Mucosa of descending colon (tissue), 3 donors: ENCODE measurements around the gene USE1. TPM values are rescaled to one million over a fixed set of nuclear protein-coding genes. Genes with fewer than 3 reads are reported as not detected.
"Not testable (repeated sequence)": the region's sequence is repeated elsewhere in the genome, so short reads cannot be mapped to it uniquely, and the experiment has no call there.

Experiments
- ATAC-seq: fragments of 200-7000 bp; cut with Tn5 transposase; one replicate; pipeline ENCODE4 v1.9.1; 2020; ENCODE audit warnings: mild to moderate bottlenecking, moderate library complexity
- DNase-seq, 3 donors: peaks; one replicate each; pipeline ENCODE4 v3.0.0-alpha.2; 2020
- H3K36me3 ChIP-seq: fragments of 200-600 bp; one replicate; pipeline ENCODE4 v1.8.0; 2021; ENCODE audit warnings: low read depth, mild to moderate bottlenecking
- H3K4me1 ChIP-seq: fragments of 200-600 bp; one replicate; pipeline ENCODE4 v1.8.0; 2021; ENCODE audit warnings: low read depth, mild to moderate bottlenecking
- H3K4me3 ChIP-seq: fragments of 200-600 bp; one replicate; pipeline ENCODE4 v1.8.0; 2021; ENCODE audit warnings: mild to moderate bottlenecking
- H3K9me3 ChIP-seq: fragments of 200-600 bp; one replicate; pipeline ENCODE4 v1.8.0; 2021; ENCODE audit warnings: mild to moderate bottlenecking
- intact Hi-C, 2 donors: fragments of 100-400 bp; cut with DNase I in 1 of 2; cut with micrococcal nuclease in 1 of 2; formaldehyde crosslinking; loops; one replicate each; pipeline versions ENCODE4 v1.11.0 to v1.11.1; 2022; cut with DNase I, micrococcal nuclease
- total RNA-seq, 3 donors: library from RNA; stranded (reverse); fragmentation: NEBNext Ultra II Directional in 2 of 3; extraction: Animal tissue kit (Norgen Biotek cat#: 25700) in 2 of 3; gene quantifications; one replicate each; pipeline versions ENCODE4 v1.2.1 to v1.2.4, GENCODE V29; 2021 to 2023
- TF ChIP-seq, protein P1 (sequence below): fragments of 200-600 bp; IDR thresholded peaks from one replicate; pipeline ENCODE4 v1.8.0; 2022; ENCODE audit warnings: antibody characterized with exemption, mild to moderate bottlenecking
- donor health status: DM: no; HTN: no; CAD: no; lungs with moderate emphysema.
- donor health status: DM: no; HTN: no; CAD: no.
- donor health status: DM: no; HTN: yes; CAD: no.

Gene USE1
- total RNA-seq, 3 donors from 2014 or later, result 17.4 to 31.2 (median 28.0) TPM

DNA sequence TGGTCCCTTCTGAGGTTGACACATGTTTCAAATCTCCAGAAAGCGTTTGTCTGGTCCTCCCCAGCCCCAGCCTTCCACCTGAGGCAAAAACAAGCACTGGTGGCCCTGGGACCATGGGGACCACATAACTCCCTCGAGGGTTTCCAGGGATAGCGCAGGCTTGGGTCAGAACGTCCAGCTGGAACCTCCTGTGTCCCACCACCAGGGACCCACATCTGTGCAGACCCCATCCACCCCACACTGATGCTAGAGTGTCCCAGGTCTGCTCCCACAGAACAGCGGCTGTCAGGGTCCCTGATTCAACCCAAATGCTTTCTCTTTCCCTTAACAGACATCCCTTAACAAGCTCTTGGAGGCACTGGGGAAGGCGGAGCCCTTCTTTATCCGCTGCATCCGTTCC, 29.6 kb upstream of the USE1 start:
- no peak overlapping the region for H3K4me3 ChIP-seq
- TF ChIP-seq, protein P1, sequence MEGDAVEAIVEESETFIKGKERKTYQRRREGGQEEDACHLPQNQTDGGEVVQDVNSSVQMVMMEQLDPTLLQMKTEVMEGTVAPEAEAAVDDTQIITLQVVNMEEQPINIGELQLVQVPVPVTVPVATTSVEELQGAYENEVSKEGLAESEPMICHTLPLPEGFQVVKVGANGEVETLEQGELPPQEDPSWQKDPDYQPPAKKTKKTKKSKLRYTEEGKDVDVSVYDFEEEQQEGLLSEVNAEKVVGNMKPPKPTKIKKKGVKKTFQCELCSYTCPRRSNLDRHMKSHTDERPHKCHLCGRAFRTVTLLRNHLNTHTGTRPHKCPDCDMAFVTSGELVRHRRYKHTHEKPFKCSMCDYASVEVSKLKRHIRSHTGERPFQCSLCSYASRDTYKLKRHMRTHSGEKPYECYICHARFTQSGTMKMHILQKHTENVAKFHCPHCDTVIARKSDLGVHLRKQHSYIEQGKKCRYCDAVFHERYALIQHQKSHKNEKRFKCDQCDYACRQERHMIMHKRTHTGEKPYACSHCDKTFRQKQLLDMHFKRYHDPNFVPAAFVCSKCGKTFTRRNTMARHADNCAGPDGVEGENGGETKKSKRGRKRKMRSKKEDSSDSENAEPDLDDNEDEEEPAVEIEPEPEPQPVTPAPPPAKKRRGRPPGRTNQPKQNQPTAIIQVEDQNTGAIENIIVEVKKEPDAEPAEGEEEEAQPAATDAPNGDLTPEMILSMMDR, result no peak
- H3K4me1 ChIP-seq, result no peaks in the 10 kb centered on the region
- DNase-seq, result no peak
- no peak for ATAC-seq
- intact Hi-C loops, result no loop called here
- no peaks in the 10 kb centered on the region for H3K9me3 ChIP-seq
- H3K36me3 ChIP-seq, result no peaks in the 10 kb centered on the region

DNA sequence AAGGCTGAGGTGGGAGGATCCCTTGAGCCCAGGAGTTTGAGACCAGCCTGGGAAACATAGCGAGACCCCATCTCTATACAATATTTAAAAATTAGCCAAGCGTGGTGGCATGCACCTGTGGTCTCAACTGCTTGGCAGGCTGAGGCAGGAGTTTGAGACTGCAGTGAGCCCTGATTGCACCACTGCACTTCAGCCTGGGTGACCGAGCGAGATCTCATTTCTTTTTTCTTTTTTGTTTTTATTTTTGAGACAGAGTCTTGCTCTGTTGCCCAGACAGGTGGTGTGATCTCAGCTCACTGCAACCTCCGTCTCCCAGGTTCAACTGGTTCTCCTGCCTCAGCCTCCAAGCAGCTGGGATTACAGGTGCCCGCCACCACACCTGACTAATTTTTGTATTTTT, 23.4 kb upstream of the USE1 start:
- not testable (repeated sequence) for H3K4me1 ChIP-seq, H3K4me3 ChIP-seq, ATAC-seq, H3K9me3 ChIP-seq, DNase-seq
- intact Hi-C loops, result loop anchor here in 1 of 2 donors (10.0 kb wide), 1 partner anchor 47 kb away; no protein-coding TSS in a partner anchor
- peaks cover 14% of the 10 kb centered on the region for H3K36me3 ChIP-seq

DNA sequence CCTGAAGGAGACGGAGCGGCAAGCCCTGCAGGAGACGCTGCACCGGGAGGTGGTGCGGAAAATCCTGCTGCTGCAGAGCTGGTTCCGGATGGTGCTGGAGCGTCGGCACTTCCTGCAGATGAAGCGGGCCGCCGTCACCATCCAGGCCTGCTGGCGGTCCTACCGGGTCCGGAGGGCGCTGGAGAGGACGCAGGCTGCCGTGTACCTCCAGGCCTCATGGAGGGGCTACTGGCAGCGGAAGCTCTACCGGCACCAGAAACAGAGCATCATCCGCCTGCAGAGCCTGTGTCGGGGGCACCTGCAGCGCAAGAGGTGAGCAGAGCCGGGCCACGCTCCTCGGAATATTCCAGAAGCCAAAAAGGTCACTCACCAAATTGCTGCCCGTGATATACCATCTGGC, 22.4 kb upstream of the USE1 start:
- TF ChIP-seq, protein P1, result no peak
- intact Hi-C loops, result loop anchor here in 1 of 2 donors (10.0 kb wide), 1 partner anchor 48 kb away; no protein-coding TSS in a partner anchor
- H3K36me3 ChIP-seq, result peaks cover 14% of the 10 kb centered on the region
- H3K9me3 ChIP-seq, result no peaks in the 10 kb centered on the region
- no peaks in the 10 kb centered on the region for H3K4me1 ChIP-seq
- DNase-seq, result no peak
- no peak for ATAC-seq
- H3K4me3 ChIP-seq, result no peak overlapping the region

DNA sequence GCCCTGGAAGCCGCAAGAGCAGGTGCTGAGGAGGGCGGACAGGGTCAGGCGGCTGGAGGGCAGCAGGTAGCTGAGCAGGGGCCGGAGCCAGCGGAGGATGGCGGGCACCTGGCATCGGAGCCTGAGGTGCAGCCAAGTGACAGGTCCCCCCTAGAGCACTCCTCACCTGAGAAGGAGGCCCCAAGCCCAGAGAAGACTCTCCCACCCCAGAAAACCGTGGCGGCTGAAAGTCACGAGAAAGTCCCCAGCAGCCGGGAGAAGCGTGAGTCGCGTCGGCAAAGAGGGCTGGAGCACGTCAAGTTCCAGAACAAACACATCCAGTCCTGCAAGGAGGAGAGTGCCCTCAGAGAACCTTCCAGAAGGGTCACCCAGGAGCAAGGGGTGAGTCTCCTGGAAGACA, 20.5 kb upstream of the USE1 start:
- Histone ChIP-seq H3K9me3 (no peaks in the 10 kb centered on the region), H3K36me3 (peaks cover 14% of the 10 kb centered on the region), H3K4me1 (no peaks in the 10 kb centered on the region), H3K4me3 (no peak overlapping the region)
- intact Hi-C loops, result loop anchor here in 1 of 2 donors (10.0 kb wide), 1 partner anchor 50 kb away; no protein-coding TSS in a partner anchor
- ATAC-seq (no peak), DNase-seq (no peak)
- TF ChIP-seq, protein P1, result no peak

DNA sequence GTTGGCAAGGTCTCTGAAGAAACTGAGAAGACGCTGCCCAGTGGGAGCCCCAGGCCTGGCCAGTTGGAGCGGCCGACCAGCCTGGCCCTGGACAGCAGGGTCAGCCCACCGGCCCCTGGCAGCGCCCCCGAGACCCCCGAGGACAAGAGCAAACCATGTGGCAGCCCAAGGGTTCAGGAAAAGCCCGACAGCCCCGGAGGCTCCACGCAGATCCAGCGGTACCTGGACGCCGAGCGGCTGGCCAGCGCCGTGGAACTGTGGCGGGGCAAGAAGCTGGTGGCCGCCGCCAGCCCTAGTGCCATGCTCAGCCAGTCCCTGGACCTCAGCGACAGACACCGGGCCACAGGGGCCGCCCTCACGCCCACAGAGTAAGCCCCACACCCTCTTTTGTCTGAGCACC, 20.1 kb upstream of the USE1 start:
- Histone ChIP-seq H3K4me3 (no peak overlapping the region), H3K9me3 (no peaks in the 10 kb centered on the region)
- intact Hi-C loops, result loop anchor here in 1 of 2 donors (10.0 kb wide), 1 partner anchor 50 kb away; no protein-coding TSS in a partner anchor

DNA sequence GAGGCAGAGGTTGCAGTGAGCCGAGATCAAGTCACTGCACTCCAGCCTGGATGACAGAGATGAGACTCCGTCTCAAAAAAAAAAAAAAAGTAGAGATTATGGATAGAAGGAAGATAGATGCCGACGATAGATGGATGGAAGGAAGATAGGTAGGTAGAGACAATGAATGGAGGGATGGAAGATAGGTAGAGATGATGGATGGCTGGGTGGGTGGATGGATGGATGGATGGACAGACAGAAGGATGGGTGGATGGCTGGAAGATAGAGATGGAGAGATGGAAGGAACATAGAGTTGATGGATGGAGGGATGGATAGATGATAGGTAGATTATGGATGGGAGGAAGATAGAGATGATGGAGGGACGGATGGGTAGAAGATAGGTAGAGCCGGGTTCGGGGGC, 18.5 kb upstream of the USE1 start:
- intact Hi-C loops, result loop anchor here in 1 of 2 donors (10.0 kb wide), 1 partner anchor 52 kb away; no protein-coding TSS in a partner anchor
- TF ChIP-seq, protein P1, result no peak
- DNase-seq, result no peak
- Histone ChIP-seq H3K4me3 (no peak overlapping the region), H3K4me1 (no peaks in the 10 kb centered on the region), H3K36me3 (peaks cover 7% of the 10 kb centered on the region), H3K9me3 (no peaks in the 10 kb centered on the region)
- ATAC-seq, result no peak

More for the DNA sequence above, 20.1 kb upstream of the USE1 start:
- Histone ChIP-seq H3K36me3 (peaks cover 14% of the 10 kb centered on the region), H3K4me1 (no peaks in the 10 kb centered on the region)
- ATAC-seq (no peak), DNase-seq (no peak)
- TF ChIP-seq, protein P1, result no peak
